GM19463 (cell line): Measurements from ENCODE around the gene LILRA5.
"Not testable (repeated sequence)": the region's sequence is repeated elsewhere in the genome, so short reads cannot be mapped to it uniquely, and the experiment has no call there.

ENCODE experiments used
- ATAC-seq: cut with Tn5 transposase; IDR thresholded peaks from one replicate; pipeline ENCODE4 v1.9.1; 2021; ENCODE audit warnings: mild to moderate bottlenecking, moderate library complexity; ENCODE audit not compliant: unreplicated experiment

The LILRA5 gene

GRCh38 chr19:54335164-54335563 lies 22.2 kb upstream of the LILRA5 start:
- no peak for ATAC-seq

- no peak for ATAC-seq
Measured at GRCh38 chr19:54333586-54334298, 20.8 kb upstream of the LILRA5 start.

GRCh38 chr19:54332149-54332548 lies 19.2 kb upstream of the LILRA5 start:
- no peak for ATAC-seq

- no peak for ATAC-seq
Measured at GRCh38 chr19:54331626-54332025, 18.7 kb upstream of the LILRA5 start.

GRCh38 chr19:54329476-54330165 lies 16.7 kb upstream of the LILRA5 start:
- ATAC-seq, result no peak

- ATAC-seq, result not testable (repeated sequence)
Measured at GRCh38 chr19:54328781-54329180, 15.8 kb upstream of the LILRA5 start.

- no peak for ATAC-seq
Measured at GRCh38 chr19:54325631-54326030, 12.7 kb upstream of the LILRA5 start.

GRCh38 chr19:54325194-54325621 lies 12.2 kb upstream of the LILRA5 start:
- no peak for ATAC-seq

- ATAC-seq, result no peak
Measured at GRCh38 chr19:54324071-54324470, 11.1 kb upstream of the LILRA5 start.

GRCh38 chr19:54322934-54323333 lies 10.0 kb upstream of the LILRA5 start:
- not testable (repeated sequence) for ATAC-seq

GRCh38 chr19:54322295-54322694 lies 9.3 kb upstream of the LILRA5 start:
- ATAC-seq, result not testable (repeated sequence)

- no peak for ATAC-seq
Measured at GRCh38 chr19:54319892-54320670, 7.1 kb upstream of the LILRA5 start.

- ATAC-seq, result no peak
Measured at GRCh38 chr19:54319049-54319448, 6.1 kb upstream of the LILRA5 start.

- ATAC-seq, result no peak
Measured at GRCh38 chr19:54317965-54318240, 4.9 kb upstream of the LILRA5 start.

- ATAC-seq, result no peak
Measured at GRCh38 chr19:54317108-54317964, 4.4 kb upstream of the LILRA5 start.

GRCh38 chr19:54316746-54317107 lies 3.8 kb upstream of the LILRA5 start:
- no peak for ATAC-seq

- ATAC-seq, result no peak
Measured at GRCh38 chr19:54315956-54316355, 3.0 kb upstream of the LILRA5 start.

- ATAC-seq, result no peak
Measured at GRCh38 chr19:54312011-54312410, 955 bp downstream of the LILRA5 start.

- ATAC-seq, result no peak
Measured at GRCh38 chr19:54311486-54311885, 1.5 kb downstream of the LILRA5 start.

- no peak for ATAC-seq
Measured at GRCh38 chr19:54310543-54310942, 2.4 kb downstream of the LILRA5 start.

GRCh38 chr19:54309811-54310210 lies 3.2 kb downstream of the LILRA5 start:
- ATAC-seq, result no peak
